Measurements from ENCODE around the gene TCHH.
"Not testable (repeated sequence)": the region's sequence is repeated elsewhere in the genome, so short reads cannot be mapped to it uniquely, and the experiment has no call there.

TCHH gene, protein sequence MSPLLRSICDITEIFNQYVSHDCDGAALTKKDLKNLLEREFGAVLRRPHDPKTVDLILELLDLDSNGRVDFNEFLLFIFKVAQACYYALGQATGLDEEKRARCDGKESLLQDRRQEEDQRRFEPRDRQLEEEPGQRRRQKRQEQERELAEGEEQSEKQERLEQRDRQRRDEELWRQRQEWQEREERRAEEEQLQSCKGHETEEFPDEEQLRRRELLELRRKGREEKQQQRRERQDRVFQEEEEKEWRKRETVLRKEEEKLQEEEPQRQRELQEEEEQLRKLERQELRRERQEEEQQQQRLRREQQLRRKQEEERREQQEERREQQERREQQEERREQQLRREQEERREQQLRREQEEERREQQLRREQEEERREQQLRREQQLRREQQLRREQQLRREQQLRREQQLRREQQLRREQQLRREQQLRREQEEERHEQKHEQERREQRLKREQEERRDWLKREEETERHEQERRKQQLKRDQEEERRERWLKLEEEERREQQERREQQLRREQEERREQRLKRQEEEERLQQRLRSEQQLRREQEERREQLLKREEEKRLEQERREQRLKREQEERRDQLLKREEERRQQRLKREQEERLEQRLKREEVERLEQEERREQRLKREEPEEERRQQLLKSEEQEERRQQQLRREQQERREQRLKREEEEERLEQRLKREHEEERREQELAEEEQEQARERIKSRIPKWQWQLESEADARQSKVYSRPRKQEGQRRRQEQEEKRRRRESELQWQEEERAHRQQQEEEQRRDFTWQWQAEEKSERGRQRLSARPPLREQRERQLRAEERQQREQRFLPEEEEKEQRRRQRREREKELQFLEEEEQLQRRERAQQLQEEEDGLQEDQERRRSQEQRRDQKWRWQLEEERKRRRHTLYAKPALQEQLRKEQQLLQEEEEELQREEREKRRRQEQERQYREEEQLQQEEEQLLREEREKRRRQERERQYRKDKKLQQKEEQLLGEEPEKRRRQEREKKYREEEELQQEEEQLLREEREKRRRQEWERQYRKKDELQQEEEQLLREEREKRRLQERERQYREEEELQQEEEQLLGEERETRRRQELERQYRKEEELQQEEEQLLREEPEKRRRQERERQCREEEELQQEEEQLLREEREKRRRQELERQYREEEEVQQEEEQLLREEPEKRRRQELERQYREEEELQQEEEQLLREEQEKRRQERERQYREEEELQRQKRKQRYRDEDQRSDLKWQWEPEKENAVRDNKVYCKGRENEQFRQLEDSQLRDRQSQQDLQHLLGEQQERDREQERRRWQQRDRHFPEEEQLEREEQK (N-terminal part only)

DNA sequence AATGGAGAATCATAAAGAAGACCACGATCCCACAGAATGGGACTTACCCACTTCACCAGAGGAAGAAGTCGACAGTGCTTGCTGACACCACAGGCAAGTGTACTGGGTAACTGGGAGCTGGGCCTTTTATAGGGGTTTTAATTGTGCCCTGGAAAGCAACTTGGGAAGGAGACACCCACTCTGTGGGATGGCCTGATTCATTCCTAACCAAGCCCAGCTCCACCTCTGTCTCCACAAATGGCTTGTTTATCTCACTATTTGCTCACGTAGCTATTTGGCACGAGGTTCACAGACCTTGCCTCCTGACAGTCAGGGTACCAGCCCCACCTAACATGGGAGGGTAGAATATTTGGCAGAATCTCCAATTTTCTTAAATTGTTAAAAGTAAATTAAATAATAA, at the start of gene TCHH:
TSS of gene TCHH (minus strand) at position 101 of the 400 bp plus-strand sequence. CDS start 1,364 bp downstream, outside the sequence.
- DNase-seq (ENCODE audit: low read depth, low spot score), result no peak

DNA sequence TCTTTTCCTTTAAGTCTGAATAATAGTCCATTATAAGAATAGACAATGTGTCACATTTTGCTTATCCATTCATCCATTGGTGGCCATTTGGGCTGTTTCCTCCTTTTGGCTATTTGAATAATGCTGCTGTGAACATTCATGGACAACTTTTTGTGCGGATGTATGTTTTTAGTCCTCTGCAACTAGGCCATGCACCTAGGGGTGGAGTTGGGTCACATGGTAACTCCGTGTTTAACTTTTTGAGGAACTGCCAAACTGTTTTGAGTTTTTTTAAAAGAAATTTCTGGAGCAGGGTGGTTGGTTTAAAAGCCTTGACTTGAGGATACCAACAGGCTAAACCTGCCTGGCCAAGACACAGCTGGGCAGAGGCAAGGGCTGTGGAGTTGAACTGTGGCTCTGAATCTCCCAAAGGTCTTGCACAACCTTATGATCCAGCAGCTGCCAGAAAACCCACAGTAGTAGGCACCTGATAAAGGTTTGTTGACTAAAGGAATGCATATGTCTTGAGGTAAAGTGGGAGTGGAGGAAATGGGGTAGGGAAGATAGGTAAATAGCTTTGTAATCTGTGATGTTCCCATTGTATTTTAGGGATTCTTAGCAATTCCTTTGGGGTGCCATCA, 49.4 kb upstream of the TCHH start:
- DNase-seq (ENCODE audit: low read depth, low spot score), result no peak

DNA sequence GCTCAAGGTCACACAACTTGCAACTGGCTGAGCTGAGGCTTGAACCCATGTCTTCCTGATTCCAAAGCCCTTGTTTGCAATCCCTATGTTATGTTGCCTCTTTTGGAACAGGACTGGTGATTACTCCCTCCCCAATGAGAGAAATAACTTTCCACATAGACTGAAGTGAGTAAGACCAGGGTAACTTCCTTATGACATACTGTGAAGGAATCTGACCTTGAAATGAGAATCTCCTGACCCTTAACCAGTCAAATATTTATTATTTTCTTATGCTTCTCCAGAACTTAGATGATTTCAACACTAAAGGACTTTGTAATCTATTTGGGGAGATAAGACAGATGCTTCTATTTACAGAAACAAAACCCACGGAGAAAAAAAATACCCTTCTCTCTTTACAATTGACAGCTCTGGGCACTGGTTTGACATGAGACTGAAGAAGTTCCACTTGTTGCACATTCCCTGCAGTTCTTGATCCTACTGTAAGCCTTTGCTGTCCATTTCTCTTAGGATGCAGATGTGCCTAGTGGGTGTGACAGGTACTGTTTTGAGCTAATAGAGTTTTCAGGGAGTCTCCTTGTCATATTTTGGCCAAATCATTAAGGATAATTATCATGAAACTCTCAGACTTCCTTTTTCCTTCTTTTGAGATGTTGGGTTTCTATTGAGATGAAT, 47.7 kb upstream of the TCHH start:
- DNase-seq (ENCODE audit: low read depth, low spot score), result no peak

DNA sequence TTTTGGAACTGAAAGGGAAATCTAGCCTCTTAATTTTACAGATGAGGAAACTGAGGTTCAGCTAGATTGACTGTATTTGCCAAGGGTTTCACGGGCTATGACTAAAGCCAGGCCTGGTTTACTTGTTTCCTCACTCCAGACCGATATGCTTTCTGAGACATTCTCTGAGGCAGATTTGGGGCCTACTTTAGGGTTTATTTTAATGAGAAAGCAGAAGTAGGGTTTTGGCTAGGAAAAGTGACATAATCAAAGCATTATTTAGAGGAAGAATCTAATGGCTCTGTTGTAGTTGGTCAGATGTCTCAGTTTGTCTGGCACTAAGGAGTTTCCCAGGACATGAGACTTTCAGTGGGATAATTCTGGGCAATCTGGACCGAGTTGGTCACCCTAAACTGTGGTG, 45.3 kb upstream of the TCHH start:
- DNase-seq (ENCODE audit: low read depth, low spot score), result no peak

DNA sequence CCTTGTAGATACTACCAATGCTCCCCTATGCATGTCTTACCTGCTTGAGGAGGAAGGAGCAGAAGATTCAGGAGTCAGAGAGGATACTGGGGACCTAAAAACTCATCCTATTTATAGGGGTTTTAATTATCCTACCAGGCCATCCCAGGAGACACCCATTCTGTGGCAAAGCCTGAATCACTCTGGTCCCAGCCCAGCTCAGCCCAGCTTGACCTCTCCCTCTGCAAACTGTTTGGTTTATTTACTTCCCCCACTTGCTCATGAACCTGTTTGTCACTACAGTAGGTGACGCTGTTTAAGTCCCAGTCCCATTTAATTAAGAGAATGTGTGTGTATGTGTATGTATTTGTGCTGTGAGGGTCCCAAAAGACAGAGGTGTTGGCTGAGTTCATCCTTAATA, 43.9 kb upstream of the TCHH start, which contains the start of gene RPTN:
TSS of gene RPTN (minus strand) at position 85 of the 400 bp plus-strand sequence. CDS start 1,339 bp downstream, outside the sequence.
- no peak for DNase-seq (ENCODE audit: low read depth, low spot score)

DNA sequence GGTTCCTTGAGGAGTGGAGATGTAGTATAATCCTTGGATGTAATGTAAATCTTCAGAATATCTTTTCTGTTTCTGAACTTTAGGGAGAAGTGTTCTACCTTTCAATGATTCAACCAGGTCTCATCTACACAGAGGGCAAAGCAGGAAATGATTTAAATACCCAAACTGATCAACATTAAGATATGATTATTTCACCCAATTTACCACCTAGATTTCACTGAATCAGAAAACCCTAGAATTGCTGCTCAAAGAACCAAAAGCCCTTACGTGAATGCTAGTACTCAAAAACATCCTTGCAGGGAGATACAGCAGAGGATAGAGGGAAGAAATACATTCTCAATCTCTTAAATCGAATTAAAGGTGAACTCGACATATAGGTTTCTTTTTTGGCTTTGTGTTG, 38.8 kb upstream of the TCHH start:
- DNase-seq (ENCODE audit: low read depth, low spot score), result no peak

DNA sequence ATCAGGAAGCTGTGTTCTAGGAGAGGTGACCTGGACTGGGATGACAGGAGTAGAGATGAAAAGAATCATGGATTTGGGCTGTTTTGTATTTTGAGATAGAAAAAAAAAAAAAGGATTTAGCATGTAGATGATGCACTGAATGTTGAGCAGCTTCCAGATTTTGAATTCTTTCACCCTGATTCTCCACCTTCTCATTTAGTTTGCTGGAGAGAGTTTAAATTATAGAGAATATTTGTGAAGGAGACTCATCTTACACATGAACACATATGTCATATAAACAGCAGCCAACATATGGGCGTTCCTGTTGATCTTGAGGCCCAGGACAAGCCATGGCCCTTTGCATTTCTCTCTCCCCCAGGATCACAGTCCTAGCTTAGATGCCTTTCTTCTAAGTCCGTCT, 36.4 kb upstream of the TCHH start:
- no peak for DNase-seq (ENCODE audit: low read depth, low spot score)

DNA sequence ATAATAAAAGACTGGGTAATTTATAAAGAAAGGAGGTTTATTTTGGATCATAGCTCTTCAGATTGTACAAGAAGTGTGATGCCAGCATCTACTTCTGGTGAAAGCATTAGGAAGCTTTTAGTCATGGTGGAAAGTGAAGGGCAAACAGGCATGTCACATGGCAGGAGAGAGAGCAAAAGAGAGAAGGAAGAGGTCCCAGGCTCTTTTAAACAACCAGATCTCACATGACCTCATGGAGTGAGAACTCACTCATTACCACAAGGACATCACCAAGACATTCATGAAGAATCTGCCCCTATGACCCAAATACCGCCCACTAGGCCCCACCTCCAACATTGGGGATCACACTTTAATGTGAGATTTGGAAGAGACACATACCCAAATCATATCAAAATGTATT, 33.7 kb upstream of the TCHH start:
- DNase-seq (ENCODE audit: low read depth, low spot score), result no peak

DNA sequence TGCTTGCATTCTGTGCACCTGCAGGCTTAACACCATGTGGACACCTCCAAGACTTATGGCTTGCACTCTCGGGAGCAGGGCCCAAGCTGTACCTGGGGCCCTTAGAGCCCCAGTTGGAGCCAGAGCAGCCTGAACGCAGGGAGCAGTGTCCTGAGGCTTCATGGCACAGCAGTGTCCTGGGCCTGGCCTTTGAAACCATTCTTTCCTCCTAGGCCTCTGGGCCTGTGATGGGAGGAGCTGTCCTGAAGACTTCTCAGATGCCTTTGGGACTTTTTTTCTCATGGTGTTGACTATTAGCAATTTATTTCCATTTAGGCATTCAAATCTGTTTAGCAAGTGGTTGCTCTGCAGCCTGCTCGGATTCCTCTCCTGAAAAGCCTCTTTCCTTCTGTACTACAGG, 32.8 kb upstream of the TCHH start:
- DNase-seq (ENCODE audit: low read depth, low spot score), result no peak

DNA sequence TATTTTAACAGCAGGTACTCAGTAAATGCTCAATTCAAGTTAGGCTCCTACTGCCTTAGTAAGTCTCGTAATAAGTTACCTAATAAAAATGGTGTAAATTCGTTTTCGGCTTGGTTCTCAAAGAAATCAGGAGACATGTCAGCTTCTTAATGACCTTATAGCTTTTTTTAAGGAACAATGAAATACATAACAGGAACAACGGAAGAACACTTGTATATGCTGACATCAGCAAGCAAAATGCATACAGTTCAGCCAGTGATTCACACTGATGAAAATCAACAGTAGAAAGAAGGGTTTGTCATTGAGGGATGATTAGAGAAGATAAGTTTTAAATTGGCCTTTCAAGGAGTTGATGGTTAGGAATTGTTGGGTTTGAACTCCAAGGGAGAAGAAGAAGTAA, 30.5 kb upstream of the TCHH start:
- no peak for DNase-seq (ENCODE audit: low read depth, low spot score)

DNA sequence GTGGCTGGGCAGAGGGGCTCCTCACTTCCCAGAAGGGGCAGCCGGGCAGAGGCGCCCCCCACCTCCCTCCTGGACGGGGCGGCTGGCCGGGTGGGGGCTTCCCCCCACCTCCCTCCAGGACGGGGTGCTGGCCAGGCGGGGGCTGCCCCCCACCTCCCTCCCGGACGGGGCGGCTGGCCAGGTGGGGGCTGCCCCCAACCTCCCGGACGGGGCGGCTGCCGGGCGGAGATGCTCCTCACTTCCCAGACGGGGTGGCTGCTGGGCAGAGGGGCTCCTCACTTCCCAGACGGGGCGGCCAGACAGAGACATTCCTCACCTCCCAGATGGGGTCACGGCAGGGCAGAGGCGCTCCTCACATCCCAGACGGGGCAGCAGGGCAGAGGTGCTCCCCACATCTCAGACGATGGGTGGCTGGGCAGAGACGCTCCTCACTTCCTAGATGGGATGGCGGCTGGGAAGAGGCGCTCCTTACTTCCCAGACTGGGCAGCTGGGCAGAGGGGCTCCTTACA, 29.5 kb upstream of the TCHH start:
- DNase-seq (ENCODE audit: low read depth, low spot score), result not testable (repeated sequence)

DNA sequence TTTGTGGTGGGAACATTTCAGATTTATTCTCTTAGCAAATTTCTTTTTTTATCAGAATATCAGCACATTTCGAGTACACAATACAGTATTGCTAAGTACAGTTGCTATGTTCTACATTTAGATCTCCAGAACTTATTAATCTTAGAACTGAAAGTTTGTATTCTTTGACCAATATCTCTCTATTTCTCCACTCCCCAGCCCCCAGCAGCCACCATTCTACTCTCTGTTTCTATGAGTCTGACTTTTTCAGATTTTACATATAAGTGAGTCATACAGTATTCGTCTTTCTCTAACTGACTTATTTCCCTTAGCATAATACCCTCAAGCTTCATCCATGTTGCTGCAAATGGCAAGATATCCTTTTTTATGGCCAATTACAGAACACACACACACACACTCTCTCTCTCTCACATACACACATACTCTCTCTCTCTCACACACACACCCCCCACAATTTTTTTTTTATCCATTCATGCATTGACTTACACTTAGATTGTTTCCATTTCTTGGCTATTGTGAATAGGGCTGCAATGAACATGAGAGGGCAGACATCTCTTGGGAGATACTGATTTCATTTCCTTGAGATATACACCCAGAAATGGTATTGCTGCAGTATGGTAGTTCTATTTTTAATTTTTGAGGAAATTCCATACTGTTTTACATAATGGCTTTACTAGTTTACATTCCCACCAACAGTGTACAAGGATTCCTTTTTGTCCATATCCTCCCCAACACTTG, 28.1 kb upstream of the TCHH start:
- no peak for DNase-seq (ENCODE audit: low read depth, low spot score)

DNA sequence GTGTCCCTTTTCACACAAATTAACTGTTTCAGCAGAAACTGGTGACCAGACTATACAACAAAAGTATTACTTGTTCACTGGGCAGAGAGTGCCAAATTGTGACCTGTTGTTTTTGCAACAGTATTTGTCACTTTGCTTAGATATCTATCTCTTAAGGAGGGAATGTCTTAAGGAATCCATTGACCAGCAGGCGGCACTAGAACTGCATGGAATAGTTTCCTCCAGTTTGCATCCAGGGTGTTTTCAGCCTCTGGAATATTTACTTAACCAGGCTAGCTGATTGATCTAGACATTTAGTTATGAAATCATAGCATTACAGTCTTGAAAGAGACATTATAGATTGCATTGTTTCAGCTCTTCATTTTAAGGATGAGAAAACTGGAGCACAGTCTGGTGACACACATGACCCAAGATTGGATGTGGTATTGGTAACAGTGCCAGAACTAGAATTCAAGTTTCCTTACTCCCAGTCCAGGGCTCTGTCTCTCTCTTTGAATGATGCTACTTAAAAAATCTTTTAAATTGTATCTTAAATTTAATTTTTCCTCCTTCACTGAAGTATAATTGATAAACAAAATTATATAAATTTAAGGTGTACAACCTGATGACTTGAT, 26.8 kb upstream of the TCHH start:
- DNase-seq (ENCODE audit: low read depth, low spot score), result peak; percentile 4

DNA sequence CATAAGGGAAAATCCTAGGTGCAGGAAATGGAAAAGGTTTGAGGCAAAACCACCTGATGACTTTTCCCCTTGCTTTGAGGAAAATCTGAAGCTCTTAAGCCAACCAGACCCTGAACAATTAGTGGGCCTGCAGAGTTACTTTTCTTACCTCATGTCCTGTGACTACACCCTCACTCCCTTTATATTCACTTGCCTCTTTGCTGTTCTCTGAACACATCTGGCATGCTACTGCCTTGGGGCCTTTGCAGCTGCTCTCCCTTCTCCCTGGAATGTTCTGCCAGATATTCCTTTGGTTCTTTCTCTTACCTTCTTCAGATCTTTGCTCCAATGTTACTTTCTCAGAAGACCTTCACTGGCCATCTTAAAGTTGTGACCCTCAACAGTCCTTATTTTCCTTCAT, 22.0 kb upstream of the TCHH start:
- DNase-seq (ENCODE audit: low read depth, low spot score), result no peak

DNA sequence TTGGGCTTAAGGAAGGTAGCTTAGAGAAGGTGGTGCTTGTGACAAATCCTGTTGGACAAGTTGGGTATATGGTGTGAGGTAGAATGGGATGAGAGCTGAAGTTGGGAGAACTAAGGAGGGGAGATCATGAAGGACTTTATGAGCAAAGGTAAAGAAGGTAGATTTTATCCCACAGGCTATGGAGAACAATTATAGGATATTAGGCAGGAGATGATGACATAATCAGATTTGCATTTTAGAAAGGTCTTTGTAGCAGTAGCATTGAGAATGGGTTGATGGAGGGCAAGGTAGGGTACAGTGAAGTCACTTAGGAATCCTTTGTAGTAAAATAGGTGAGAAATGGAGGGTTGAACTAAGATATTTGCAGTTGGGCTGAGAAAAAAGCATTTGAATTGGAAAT, 14.9 kb upstream of the TCHH start:
- no peak for DNase-seq (ENCODE audit: low read depth, low spot score)

DNA sequence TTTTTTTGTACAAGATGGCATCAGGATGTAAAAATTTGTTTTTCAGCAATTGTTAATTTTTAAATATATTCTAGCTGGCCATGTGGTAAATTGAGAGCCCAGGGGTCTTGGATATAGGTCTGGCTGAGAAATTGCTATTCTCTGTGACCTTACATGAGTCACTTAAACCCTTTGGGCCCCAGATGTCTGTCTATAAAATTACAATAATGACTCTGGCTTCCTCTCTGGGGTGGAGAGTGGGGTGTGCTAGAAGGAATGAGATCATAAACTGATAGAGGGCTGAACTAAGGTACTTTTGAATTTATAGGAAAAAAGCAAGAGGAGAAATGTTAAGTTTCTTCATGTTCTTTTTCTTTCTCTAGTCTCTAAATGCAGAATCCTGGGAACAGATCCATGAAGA, 12.4 kb upstream of the TCHH start:
- DNase-seq (ENCODE audit: low read depth, low spot score), result no peak

DNA sequence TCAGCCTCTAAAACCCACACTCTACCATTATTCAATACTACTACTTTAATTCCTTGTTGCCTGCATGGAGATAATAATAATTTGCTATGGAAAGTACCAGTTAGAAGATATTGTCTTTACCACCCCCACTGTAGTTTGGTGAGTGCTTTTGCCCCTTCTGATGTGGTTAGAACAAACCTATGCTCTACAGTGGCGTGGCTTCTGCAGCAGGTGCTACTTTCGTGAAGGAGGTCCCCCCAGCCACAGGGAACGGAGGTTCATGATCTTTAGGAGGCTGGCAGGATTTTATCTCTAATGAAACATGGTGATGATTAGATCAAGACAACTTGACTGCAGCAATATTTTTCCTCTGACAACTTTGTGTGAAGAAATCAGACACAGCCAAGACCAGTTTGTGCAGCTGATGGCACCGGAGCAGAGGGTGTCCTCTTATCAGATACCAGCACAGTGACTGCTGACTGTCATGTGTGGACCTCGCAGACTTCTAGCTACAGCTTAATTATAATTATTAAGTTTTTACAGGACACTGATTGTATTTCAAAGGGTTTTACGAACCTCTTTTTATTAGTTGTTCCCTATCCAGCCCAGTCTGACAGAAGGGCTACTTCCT, 10.7 kb upstream of the TCHH start:
- DNase-seq (ENCODE audit: low read depth, low spot score), result no peak

DNA sequence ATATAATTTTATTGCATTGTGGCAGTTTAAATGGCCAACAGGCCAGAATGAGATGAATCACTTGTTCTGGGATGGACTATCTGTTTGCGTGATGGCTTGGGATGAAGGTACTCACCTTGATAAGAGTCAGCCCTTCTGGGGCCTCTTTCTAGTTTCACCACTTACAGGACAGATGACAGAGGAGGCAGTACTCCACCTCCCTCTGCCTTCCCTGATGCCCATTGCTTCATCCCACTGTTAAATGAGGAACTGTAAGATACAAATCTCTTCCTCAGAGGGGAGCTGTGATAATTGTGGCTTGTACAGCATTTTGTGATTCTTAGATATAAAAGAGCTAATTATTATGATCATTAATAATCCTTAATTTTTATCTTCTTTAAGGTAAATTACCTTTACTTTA, 3.7 kb upstream of the TCHH start:
- DNase-seq (ENCODE audit: low read depth, low spot score), result no peak

DNA sequence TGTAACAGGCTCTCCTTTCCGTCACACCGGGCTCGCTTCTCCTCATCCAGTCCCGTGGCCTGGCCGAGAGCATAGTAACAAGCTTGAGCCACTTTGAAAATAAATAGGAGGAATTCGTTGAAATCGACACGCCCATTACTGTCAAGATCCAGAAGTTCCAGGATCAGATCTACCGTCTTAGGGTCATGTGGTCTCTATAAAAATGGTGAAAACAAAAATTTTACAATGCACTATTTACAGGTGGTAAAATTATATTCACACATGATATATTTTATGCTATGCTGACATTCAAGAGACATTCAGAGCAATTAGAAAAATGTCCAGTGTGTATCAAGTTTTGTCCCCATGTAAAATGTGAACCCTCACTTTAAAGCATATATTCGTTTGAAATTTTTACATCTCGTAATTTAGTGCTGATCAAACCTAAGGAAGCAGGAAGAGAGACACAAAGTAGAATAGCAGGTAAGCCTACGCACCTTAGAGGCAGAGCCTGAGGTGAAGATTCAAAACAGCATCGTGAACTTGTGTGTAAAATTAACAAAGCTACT, 2.3 kb downstream of the TCHH start:
- DNase-seq (ENCODE audit: low read depth, low spot score), result no peak
